K562 (cell line): ENCODE results near the gene SLC6A13. TPM values are rescaled to one million over a fixed set of nuclear protein-coding genes. Genes with fewer than 3 reads are reported as not detected.

Source experiments
- ATAC-seq: fragments of 200-7000 bp; cut with Tn5 transposase; 3 replicates; pipeline ENCODE4 v1.9.1; 2020; ENCODE audit warnings: moderate library complexity
- BruUV-seq: library from RNA; stranded (reverse); fragments of 400-500 nt; replicated peaks from 2 replicates; lab custom pipeline; 2021; lab: Mats Ljungman, UMichigan
- CTCF ChIA-PET: fragments of 300-600 bp; formaldehyde crosslinking; extraction: SDS; loops from one replicate; lab custom pipeline; 2021; ENCODE audit warnings: low intra/inter-chr PET ratio; lab: Yijun Ruan, JAX
- POLR2A ChIA-PET: fragments of 300-600, 350-650 bp; sonication (Branson Sonifier 250); formaldehyde crosslinking; extraction: SDS; loops from one replicate; lab custom pipeline; 2021; ENCODE audit warnings: antibody characterized with exemption, inconsistent platforms; lab: Yijun Ruan, JAX
- DNase-seq, 4 experiments: peaks; one replicate each; pipeline versions ENCODE4 v3.0.0 to v3.0.0-alpha.2; 2011 to 2018; ENCODE audit warnings: low spot score in 3 of 4, mixed read lengths in 3 of 4; ENCODE audit errors: extremely low read depth in 1 of 4
- FAIRE-seq: peaks from 2 replicates; lab custom pipeline; 2011; peaks lifted over from hg19 to GRCh38; lab: Jason Lieb, UNC
- H2AFZ ChIP-seq: 2 replicates; pipeline ENCODE4 v1.6.0; 2011; ENCODE audit warnings: low read depth, low read length, control low read depth, inconsistent platforms
- H3K27ac ChIP-seq: fragments of 200-600 bp; 3 replicates; pipeline ENCODE4 v1.8.0; 2011; ENCODE audit warnings: low read depth, mild to moderate bottlenecking, control low read depth, inconsistent platforms, low read length, moderate library complexity, mixed read lengths; ENCODE audit errors: extremely low read depth
- H3K27me3 ChIP-seq, 2 experiments: fragments of 300-600 bp in 1 of 2; 2 replicates in 1 of 2; 3 replicates in 1 of 2; pipeline versions ENCODE4 v1.6.0 to v1.8.0; 2011; ENCODE audit warnings: inconsistent platforms in 2 of 2, low read length in 2 of 2, mild to moderate bottlenecking in 1 of 2, mixed read lengths in 1 of 2, moderate library complexity in 1 of 2; ENCODE audit not compliant: control insufficient read depth in 2 of 2, insufficient read depth in 2 of 2
- H3K36me3 ChIP-seq: fragments of 300-600 bp; 3 replicates; pipeline ENCODE4 v1.8.0; 2011; ENCODE audit warnings: mild to moderate bottlenecking, low read length, inconsistent platforms; ENCODE audit not compliant: control insufficient read depth, insufficient read depth
- H3K4me1 ChIP-seq, 2 experiments: fragments of 200-600 bp in 1 of 2; replicated peaks in 1 of 2; 2 replicates in 1 of 2; 3 replicates in 1 of 2; pipeline versions ENCODE4 v1.5.1 to v1.8.0; 2011; ENCODE audit warnings: inconsistent platforms in 2 of 2, low read length in 2 of 2, mild to moderate bottlenecking in 1 of 2, mixed read lengths in 1 of 2, moderate library complexity in 1 of 2; ENCODE audit not compliant: control insufficient read depth in 2 of 2, insufficient read depth in 2 of 2
- H3K4me2 ChIP-seq: 2 replicates; pipeline ENCODE4 v1.6.1; 2011; ENCODE audit warnings: low read length, control low read depth, inconsistent platforms, mixed read lengths; ENCODE audit not compliant: insufficient read depth
- H3K4me3 ChIP-seq: fragments of 200-600 bp; sonication (generic), shearing (Covaris generic); 2 replicates; pipeline ENCODE4 v1.5.1; 2016; ENCODE audit warnings: control low read depth, inconsistent platforms
- H3K79me2 ChIP-seq: fragments of 200-600 bp; 3 replicates; pipeline ENCODE4 v1.8.0; 2011; ENCODE audit warnings: low read length, inconsistent platforms; ENCODE audit not compliant: control insufficient read depth, insufficient read depth
- H3K9ac ChIP-seq, 2 experiments: 2 replicates each; pipeline versions ENCODE4 v1.6.0 to v1.6.1; 2011; ENCODE audit warnings: low read depth in 2 of 2, low read length in 2 of 2, control low read depth in 1 of 2, inconsistent platforms in 1 of 2, mild to moderate bottlenecking in 1 of 2, mixed read lengths in 1 of 2; ENCODE audit not compliant: insufficient read depth in 1 of 2
- H3K9me1 ChIP-seq: one replicate; pipeline ENCODE4 v1.6.0; 2011; ENCODE audit warnings: inconsistent platforms, mild to moderate bottlenecking, low read length, moderate library complexity; ENCODE audit not compliant: control insufficient read depth, insufficient read depth
- H3K9me3 ChIP-seq: replicated peaks from 2 replicates; pipeline ENCODE4 v1.5.1; 2011; ENCODE audit warnings: low read depth, low read length, inconsistent platforms; ENCODE audit not compliant: control insufficient read depth, insufficient read depth
- H4K20me1 ChIP-seq: replicated peaks from 2 replicates; pipeline ENCODE4 v1.6.1; 2011; ENCODE audit warnings: low read length, inconsistent platforms, mixed read lengths; ENCODE audit not compliant: control insufficient read depth, insufficient read depth
- FOXJ2 ChIP-seq: fragments of 200-800 bp; sonication (Bioruptor generic); IDR thresholded peaks from 2 replicates; pipeline ENCODE4 v1.6.1; 2016; ENCODE audit warnings: missing genetic modification characterization, missing compliant biosample characterization
- FOXK1 ChIP-seq: sonication (generic); formaldehyde crosslinking; IDR thresholded peaks from 2 replicates; pipeline ENCODE4 v1.8.0; 2022; ENCODE audit warnings: missing genetic modification reagents, mild to moderate bottlenecking, borderline replicate concordance
- HIVEP1 ChIP-seq: fragments of 250-450 bp; sonication (Bioruptor Pico); IDR thresholded peaks from 2 replicates; pipeline ENCODE4 v1.4.0; 2020; ENCODE audit warnings: mild to moderate bottlenecking
- KDM2B ChIP-seq: fragments of 250-450 bp; sonication (Bioruptor Pico); IDR thresholded peaks from 2 replicates; pipeline ENCODE4 v1.8.0; 2021; ENCODE audit warnings: mild to moderate bottlenecking, moderate library complexity
- MAFK ChIP-seq: IDR thresholded peaks from 2 replicates; pipeline ENCODE4 v1.6.1; 2011; ENCODE audit warnings: low read length, improper control_type of control experiment
- RCOR1 ChIP-seq, 2 experiments: IDR thresholded peaks; 2 replicates each; pipeline ENCODE4 v1.6.1; 2012; ENCODE audit warnings: low read depth in 2 of 2, low read length in 2 of 2, borderline replicate concordance in 1 of 2, improper control_type of control experiment in 1 of 2
- SMARCA4 ChIP-seq: fragments of 450-650 bp; IDR thresholded peaks from 2 replicates; pipeline ENCODE4 v1.6.1; 2016
- SMARCB1 ChIP-seq: IDR thresholded peaks from 2 replicates; pipeline ENCODE4 v1.6.1; 2011; ENCODE audit warnings: improper control_type of control experiment, low read depth; ENCODE audit not compliant: insufficient read length
- ZNF507 ChIP-seq: conservative IDR thresholded peaks from 2 replicates; pipeline ENCODE4 v1.6.1; 2017; ENCODE audit warnings: missing genetic modification characterization, missing compliant biosample characterization
- WGBS: fragments of 100-300 bp; shearing (Covaris generic); methylation state at CpG from one replicate; pipeline ENCODE4 v1.1.6; 2016; ENCODE audit warnings: low coverage, mixed read lengths; ENCODE audit not compliant: insufficient coverage; ENCODE audit errors: missing lambda C conversion rate; 5-methylcytosine and 5-hydroxymethylcytosine counted together
- in situ Hi-C: fragments of 300-500 bp; cut with MboI; formaldehyde crosslinking; loops from 4 replicates; pipeline ENCODE4 v1.15.0; 2018; ENCODE audit warnings: inconsistent platforms, mixed read lengths
- intact Hi-C: fragments of 100-400 bp; cut with micrococcal nuclease; formaldehyde crosslinking; loops from 2 replicates; pipeline ENCODE4 v1.14.2; 2022
- polyA plus RNA-seq, 8 experiments: library from polyadenylated mRNA; depleted of rRNA in 4 of 8; stranded (reverse) in 5 of 8; unstranded in 3 of 8; fragments of >200 nt; fragmentation: Nextera tagmentation in 2 of 8; fragmentation: Illumina TruSeq in 1 of 8; extraction: Ambion mirVana in 2 of 8; extraction: Trizol in 1 of 8; gene quantifications; 2 replicates each; pipeline versions ENCODE4 v1.2.1 to v1.2.3, GENCODE V29; 2011 to 2014; ENCODE audit warnings: inconsistent platforms in 1 of 8, missing spikeins in 1 of 8
- total RNA-seq, 7 experiments: library from RNA; depleted of rRNA in 6 of 7; stranded (reverse); fragments of >200 nt in 6 of 7; fragmentation: Illumina TruSeq in 2 of 7; extraction: Trizol in 2 of 7; gene quantifications; 2 replicates each; pipeline versions ENCODE4 v1.2.1 to v1.2.3, GENCODE V29; 2011 to 2021; ENCODE audit warnings: low replicate concordance in 1 of 7
- TF ChIP-seq, protein P1 (sequence below): fragments of 450-650 bp; IDR thresholded peaks from 2 replicates; pipeline ENCODE4 v1.7.0; 2016; ENCODE audit warnings: borderline replicate concordance
- TF ChIP-seq, protein P2 (sequence below): fragments of 250-450 bp; sonication (Bioruptor Pico); IDR thresholded peaks from 2 replicates; pipeline ENCODE4 v1.4.0; 2020; ENCODE audit warnings: mild to moderate bottlenecking, moderate library complexity, borderline replicate concordance
- TF ChIP-seq, protein P3 (sequence below): sonication (generic); formaldehyde crosslinking; IDR thresholded peaks from 2 replicates; pipeline ENCODE4 v1.4.0; 2020; ENCODE audit warnings: mild to moderate bottlenecking, missing genetic modification reagents
- TF ChIP-seq, protein P4 (sequence below), 2 experiments: IDR thresholded peaks; 2 replicates each; pipeline ENCODE4 v1.6.1; 2011; ENCODE audit warnings: borderline replicate concordance in 1 of 2, control low read depth in 1 of 2, low read depth in 1 of 2, low read length in 1 of 2, mild to moderate bottlenecking in 1 of 2, mixed read lengths in 1 of 2, moderate library complexity in 1 of 2; ENCODE audit not compliant: insufficient read depth in 1 of 2, insufficient read length in 1 of 2, poor library complexity in 1 of 2, severe bottlenecking in 1 of 2; ENCODE audit errors: extremely low read depth in 1 of 2

SLC6A13 gene
- total and polyA plus RNA-seq, 9 of the 15 experiments (the other 6 are each of a cell fraction or from before 2014, with no cell fraction given): 0.06 to 0.33 (median 0.22) TPM; not detected in 4

DNA sequence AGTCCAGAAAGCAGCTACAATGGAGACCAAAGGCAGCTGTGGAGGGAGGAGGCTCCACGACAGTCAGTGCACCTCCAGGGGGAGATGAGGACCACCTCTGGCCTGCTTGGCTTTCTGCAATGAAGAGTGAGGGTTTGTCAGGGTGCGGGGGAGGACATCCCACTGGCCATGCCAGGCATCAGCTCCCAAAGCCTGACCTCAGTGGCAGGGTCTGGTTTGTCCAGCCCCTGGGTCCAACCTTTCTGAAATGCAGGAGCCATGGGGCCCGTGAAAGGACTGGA is 83.9 kb downstream of the SLC6A13 start:
- Histone ChIP-seq H3K79me2 (no peaks in the 10 kb centered on the region), H2AFZ (no peak overlapping the region), H3K9me3 (no peaks in the 10 kb centered on the region), H3K36me3 (no peaks in the 10 kb centered on the region), H3K9me1 (no peaks in the 10 kb centered on the region), H3K4me3 (no peak overlapping the region), H3K27ac (no peak overlapping the region), H3K9ac (no peak overlapping the region), H3K27me3 (peaks cover 2 to 69% of the 10 kb centered on the region in 2 experiments; a peak in 3 of 5 replicates), H3K4me2 (no peak overlapping the region), H4K20me1 (no peaks in the 10 kb centered on the region), H3K4me1 (peaks cover 0 to 30% of the 10 kb centered on the region in 2 experiments; a peak in 2 of 5 replicates)
- intact Hi-C loops (no loop called here), in situ Hi-C loops (no loop called here)
- no TSS peak for BruUV-seq
- POLR2A ChIA-PET: no interaction called here
- FAIRE-seq (no peak), DNase-seq (no peak), ATAC-seq (no peak)
- 0% methylated on average over 3 of the region's 3 CpGs for WGBS
- CTCF ChIA-PET: no interaction called here
- TF ChIP-seq, protein P1, sequence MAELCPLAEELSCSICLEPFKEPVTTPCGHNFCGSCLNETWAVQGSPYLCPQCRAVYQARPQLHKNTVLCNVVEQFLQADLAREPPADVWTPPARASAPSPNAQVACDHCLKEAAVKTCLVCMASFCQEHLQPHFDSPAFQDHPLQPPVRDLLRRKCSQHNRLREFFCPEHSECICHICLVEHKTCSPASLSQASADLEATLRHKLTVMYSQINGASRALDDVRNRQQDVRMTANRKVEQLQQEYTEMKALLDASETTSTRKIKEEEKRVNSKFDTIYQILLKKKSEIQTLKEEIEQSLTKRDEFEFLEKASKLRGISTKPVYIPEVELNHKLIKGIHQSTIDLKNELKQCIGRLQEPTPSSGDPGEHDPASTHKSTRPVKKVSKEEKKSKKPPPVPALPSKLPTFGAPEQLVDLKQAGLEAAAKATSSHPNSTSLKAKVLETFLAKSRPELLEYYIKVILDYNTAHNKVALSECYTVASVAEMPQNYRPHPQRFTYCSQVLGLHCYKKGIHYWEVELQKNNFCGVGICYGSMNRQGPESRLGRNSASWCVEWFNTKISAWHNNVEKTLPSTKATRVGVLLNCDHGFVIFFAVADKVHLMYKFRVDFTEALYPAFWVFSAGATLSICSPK: no peak
- TF ChIP-seq, protein P2, sequence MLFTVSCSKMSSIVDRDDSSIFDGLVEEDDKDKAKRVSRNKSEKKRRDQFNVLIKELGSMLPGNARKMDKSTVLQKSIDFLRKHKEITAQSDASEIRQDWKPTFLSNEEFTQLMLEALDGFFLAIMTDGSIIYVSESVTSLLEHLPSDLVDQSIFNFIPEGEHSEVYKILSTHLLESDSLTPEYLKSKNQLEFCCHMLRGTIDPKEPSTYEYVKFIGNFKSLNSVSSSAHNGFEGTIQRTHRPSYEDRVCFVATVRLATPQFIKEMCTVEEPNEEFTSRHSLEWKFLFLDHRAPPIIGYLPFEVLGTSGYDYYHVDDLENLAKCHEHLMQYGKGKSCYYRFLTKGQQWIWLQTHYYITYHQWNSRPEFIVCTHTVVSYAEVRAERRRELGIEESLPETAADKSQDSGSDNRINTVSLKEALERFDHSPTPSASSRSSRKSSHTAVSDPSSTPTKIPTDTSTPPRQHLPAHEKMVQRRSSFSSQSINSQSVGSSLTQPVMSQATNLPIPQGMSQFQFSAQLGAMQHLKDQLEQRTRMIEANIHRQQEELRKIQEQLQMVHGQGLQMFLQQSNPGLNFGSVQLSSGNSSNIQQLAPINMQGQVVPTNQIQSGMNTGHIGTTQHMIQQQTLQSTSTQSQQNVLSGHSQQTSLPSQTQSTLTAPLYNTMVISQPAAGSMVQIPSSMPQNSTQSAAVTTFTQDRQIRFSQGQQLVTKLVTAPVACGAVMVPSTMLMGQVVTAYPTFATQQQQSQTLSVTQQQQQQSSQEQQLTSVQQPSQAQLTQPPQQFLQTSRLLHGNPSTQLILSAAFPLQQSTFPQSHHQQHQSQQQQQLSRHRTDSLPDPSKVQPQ: no peak
- TF ChIP-seq FOXK1 (CRISPR knock-in tag) (no peak), KDM2B (CRISPR knock-in tag) (no peak), ZNF507 (tag) (no peak), MAFK (no peak), SMARCB1 (no peak), RCOR1 (IDR thresholded peaks at IDR 0.05; ENCODE audit: borderline replicate concordance in 1 of 2, low read depth in 2 of 2, low read length in 2 of 2) (no peak), SMARCA4 (no peak), FOXJ2 (no peak), HIVEP1 (no peak)
- TF ChIP-seq, protein P3, sequence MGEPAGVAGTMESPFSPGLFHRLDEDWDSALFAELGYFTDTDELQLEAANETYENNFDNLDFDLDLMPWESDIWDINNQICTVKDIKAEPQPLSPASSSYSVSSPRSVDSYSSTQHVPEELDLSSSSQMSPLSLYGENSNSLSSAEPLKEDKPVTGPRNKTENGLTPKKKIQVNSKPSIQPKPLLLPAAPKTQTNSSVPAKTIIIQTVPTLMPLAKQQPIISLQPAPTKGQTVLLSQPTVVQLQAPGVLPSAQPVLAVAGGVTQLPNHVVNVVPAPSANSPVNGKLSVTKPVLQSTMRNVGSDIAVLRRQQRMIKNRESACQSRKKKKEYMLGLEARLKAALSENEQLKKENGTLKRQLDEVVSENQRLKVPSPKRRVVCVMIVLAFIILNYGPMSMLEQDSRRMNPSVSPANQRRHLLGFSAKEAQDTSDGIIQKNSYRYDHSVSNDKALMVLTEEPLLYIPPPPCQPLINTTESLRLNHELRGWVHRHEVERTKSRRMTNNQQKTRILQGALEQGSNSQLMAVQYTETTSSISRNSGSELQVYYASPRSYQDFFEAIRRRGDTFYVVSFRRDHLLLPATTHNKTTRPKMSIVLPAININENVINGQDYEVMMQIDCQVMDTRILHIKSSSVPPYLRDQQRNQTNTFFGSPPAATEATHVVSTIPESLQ (CRISPR knock-in tag): no peak
- TF ChIP-seq, protein P4, sequence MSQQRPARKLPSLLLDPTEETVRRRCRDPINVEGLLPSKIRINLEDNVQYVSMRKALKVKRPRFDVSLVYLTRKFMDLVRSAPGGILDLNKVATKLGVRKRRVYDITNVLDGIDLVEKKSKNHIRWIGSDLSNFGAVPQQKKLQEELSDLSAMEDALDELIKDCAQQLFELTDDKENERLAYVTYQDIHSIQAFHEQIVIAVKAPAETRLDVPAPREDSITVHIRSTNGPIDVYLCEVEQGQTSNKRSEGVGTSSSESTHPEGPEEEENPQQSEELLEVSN (IDR thresholded peaks at IDR 0.05; ENCODE audit: borderline replicate concordance in 1 of 2, extremely low read depth in 1 of 2, insufficient read depth in 1 of 2, insufficient read length in 1 of 2, low read depth in 1 of 2, low read length in 1 of 2, poor library complexity in 1 of 2, severe bottlenecking in 1 of 2): no peak
